Measurements from ENCODE around the gene ADGRG3. TPM values are rescaled to one million over a fixed set of nuclear protein-coding genes. Genes with fewer than 3 reads are reported as not detected.
A peak's percentile ranks its signal among the peaks of the same experiment; 100 is the strongest.

Gene ADGRG3
- total and polyA plus RNA-seq, 2 of the 13 experiments (the other 11 are each of a cell fraction or from before 2014, with no cell fraction given), result 2.7 to 11.8 TPM

DNA sequence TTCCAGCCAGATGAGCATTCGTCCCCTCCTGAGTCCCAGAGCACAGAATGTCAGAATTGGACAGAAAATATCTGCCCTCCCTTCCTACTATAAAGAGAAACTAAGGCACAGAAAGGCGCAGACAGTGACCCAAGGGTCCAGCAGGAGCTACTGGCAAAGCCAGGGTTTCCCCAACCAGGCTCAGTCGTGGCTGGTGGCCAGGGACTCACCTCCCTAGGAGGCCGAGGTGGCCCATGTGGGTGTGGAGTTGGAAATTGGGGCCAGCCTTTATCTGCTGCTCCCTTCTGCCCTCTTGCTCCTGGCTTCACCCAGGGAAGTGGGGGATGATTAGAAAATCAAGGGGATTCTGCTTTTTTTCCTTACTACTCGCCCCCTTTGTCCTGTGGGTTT is 27.6 kb downstream of the ADGRG3 start:
- H3K27ac ChIP-seq (ENCODE audit: extremely low read length, insufficient read depth, low read length), result no peak overlapping the region
- peak overlapping the region; percentile 81 for H3K4me2 ChIP-seq (ENCODE audit: low read depth, low read length)
- H4K20me1 ChIP-seq (ENCODE audit: insufficient read depth, low read length), result no peaks in the 10 kb centered on the region
- 44% methylated on average over 4 of the region's 5 CpGs for WGBS (ENCODE audit: low lambda C conversion rate)
- ChIA-PET CTCF (ENCODE audit: low intra/inter-chr PET ratio, low total read pairs) (no interaction called here), POLR2A (interaction anchor here (2.6 to 3.6 kb wide), 2 partner anchors 8 to 40 kb away, joined by 19 to 42 read pairs; partner anchors contain the start of gene KATNB1)
- intact Hi-C loops (cut with micrococcal nuclease; ENCODE audit: unreplicated experiment) (no loop called here), in situ Hi-C loops (cut with HindIII; ENCODE audit: extremely low pct_ligation_motif_present, low pct_unique_long_range_greater_than_20kb) (no loop called here)
- H3K36me3 ChIP-seq (replicated peaks in 1 of 2; ENCODE audit: control insufficient read depth in 1 of 2, insufficient read depth in 2 of 2, low read length in 2 of 2), result no peaks in the 10 kb centered on the region
- no peak for TF ChIP-seq TEAD3 (CRISPR knock-in tag; optimal IDR thresholded peaks at IDR 0.05; ENCODE audit: borderline replicate concordance)
- peak; percentile 10; the same call in 1 of the 2 replicates for TF ChIP-seq MTA1 (CRISPR knock-in tag; IDR thresholded peaks at IDR 0.05; ENCODE audit: borderline replicate concordance)
- 0 out of 2 replicates have a peak, but pooled peaks have one; percentile 51 for TF ChIP-seq ZNF556 (CRISPR knock-in tag; IDR thresholded peaks at IDR 0.05; ENCODE audit: borderline replicate concordance)
- TF ChIP-seq ZMYM3 (CRISPR knock-in tag; IDR thresholded peaks at IDR 0.05), result 0 out of 2 replicates have a peak, but pooled peaks have one; percentile 5
- no peak for ATAC-seq
- no peaks in the 10 kb centered on the region for H3K27me3 ChIP-seq (ENCODE audit: control insufficient read depth in 1 of 2, insufficient read depth in 2 of 2, low read length in 2 of 2)
- no peaks in the 10 kb centered on the region for H3K79me2 ChIP-seq (ENCODE audit: insufficient read depth, low read length)
- peaks cover 81% of the 10 kb centered on the region for H3K4me1 ChIP-seq (ENCODE audit: insufficient read depth, low read length)
- H3K9me3 ChIP-seq (ENCODE audit: low read length), result no peaks in the 10 kb centered on the region
- FAIRE-seq, result no peak
- H3K4me3 ChIP-seq (replicated peaks in 1 of 3; ENCODE audit: insufficient read depth in 1 of 3, low read depth in 2 of 3, low read length in 3 of 3), result no peak overlapping the region; a peak in 1 of 6 replicates
- BruUV-seq (replicated peaks), result no TSS peak
- no peak overlapping the region for H2AFZ ChIP-seq (ENCODE audit: low read length)
- no peak for DNase-seq (ENCODE audit: low spot score)
- no peak overlapping the region for H3K9ac ChIP-seq (ENCODE audit: insufficient read depth, low read depth, low read length)

DNA sequence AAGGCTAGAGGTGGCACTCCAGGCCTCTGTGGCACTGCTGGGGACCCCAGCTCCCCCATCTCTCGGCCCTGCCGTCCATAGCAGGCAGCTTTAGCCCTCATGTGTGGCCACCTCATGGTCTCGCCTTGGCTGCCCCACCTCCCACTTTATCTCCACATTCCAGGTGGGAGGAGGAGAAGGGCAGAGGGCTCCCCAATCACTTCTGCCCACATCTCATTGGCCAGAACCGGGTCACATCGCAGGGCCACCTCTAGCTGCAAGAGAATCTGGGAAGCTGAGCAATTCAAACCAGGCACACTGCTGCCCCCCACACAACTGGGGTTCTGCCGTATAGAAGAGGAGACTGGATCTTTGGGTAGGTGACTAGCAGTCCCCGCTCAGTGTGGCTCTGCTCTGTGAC is 28.1 kb downstream of the ADGRG3 start:
- no peaks in the 10 kb centered on the region for H3K36me3 ChIP-seq (replicated peaks in 1 of 2; ENCODE audit: control insufficient read depth in 1 of 2, insufficient read depth in 2 of 2, low read length in 2 of 2)
- no peaks in the 10 kb centered on the region for H3K27me3 ChIP-seq (ENCODE audit: control insufficient read depth in 1 of 2, insufficient read depth in 2 of 2, low read length in 2 of 2)
- no peaks in the 10 kb centered on the region for H3K9me3 ChIP-seq (ENCODE audit: low read length)
- H3K4me2 ChIP-seq (ENCODE audit: low read depth, low read length), result no peak overlapping the region
- H3K27ac ChIP-seq (ENCODE audit: extremely low read length, insufficient read depth, low read length), result no peak overlapping the region
- BruUV-seq (replicated peaks), result no TSS peak
- FAIRE-seq, result no peak
- no peak overlapping the region for H2AFZ ChIP-seq (ENCODE audit: low read length)
- no peaks in the 10 kb centered on the region for H4K20me1 ChIP-seq (ENCODE audit: insufficient read depth, low read length)
- H3K4me1 ChIP-seq (ENCODE audit: insufficient read depth, low read length), result peaks cover 81% of the 10 kb centered on the region
- H3K79me2 ChIP-seq (ENCODE audit: insufficient read depth, low read length), result no peaks in the 10 kb centered on the region
- WGBS (ENCODE audit: low lambda C conversion rate), result 61% methylated on average over 6 of the region's 7 CpGs
- no peak for ATAC-seq
- in situ Hi-C loops (cut with HindIII; ENCODE audit: extremely low pct_ligation_motif_present, low pct_unique_long_range_greater_than_20kb), result no loop called here
- DNase-seq (ENCODE audit: low spot score), result no peak
- no peak overlapping the region for H3K4me3 ChIP-seq (replicated peaks in 1 of 3; ENCODE audit: insufficient read depth in 1 of 3, low read depth in 2 of 3, low read length in 3 of 3)
- intact Hi-C loops (cut with micrococcal nuclease; ENCODE audit: unreplicated experiment), result no loop called here
- ChIA-PET POLR2A (interaction anchor here (2.6 kb wide), 1 partner anchor 40 kb away, joined by 19 read pairs; the partner anchor contains the start of gene KATNB1), CTCF (ENCODE audit: low intra/inter-chr PET ratio, low total read pairs) (no interaction called here)
- no peak overlapping the region; the same call in 1 of the 2 replicates for H3K9ac ChIP-seq (ENCODE audit: insufficient read depth, low read depth, low read length)
- TF ChIP-seq TEAD3 (CRISPR knock-in tag; optimal IDR thresholded peaks at IDR 0.05; ENCODE audit: borderline replicate concordance) (peak; percentile 28), FOXC1 (CRISPR knock-in tag; IDR thresholded peaks at IDR 0.05; ENCODE audit: borderline replicate concordance) (peak; percentile 60; the same call in 1 of the 2 replicates), HNRNPLL (IDR thresholded peaks at IDR 0.05; ENCODE audit: low read depth, low read length, poor library complexity, severe bottlenecking) (peak; percentile 20)
- TF ChIP-seq, protein P1, sequence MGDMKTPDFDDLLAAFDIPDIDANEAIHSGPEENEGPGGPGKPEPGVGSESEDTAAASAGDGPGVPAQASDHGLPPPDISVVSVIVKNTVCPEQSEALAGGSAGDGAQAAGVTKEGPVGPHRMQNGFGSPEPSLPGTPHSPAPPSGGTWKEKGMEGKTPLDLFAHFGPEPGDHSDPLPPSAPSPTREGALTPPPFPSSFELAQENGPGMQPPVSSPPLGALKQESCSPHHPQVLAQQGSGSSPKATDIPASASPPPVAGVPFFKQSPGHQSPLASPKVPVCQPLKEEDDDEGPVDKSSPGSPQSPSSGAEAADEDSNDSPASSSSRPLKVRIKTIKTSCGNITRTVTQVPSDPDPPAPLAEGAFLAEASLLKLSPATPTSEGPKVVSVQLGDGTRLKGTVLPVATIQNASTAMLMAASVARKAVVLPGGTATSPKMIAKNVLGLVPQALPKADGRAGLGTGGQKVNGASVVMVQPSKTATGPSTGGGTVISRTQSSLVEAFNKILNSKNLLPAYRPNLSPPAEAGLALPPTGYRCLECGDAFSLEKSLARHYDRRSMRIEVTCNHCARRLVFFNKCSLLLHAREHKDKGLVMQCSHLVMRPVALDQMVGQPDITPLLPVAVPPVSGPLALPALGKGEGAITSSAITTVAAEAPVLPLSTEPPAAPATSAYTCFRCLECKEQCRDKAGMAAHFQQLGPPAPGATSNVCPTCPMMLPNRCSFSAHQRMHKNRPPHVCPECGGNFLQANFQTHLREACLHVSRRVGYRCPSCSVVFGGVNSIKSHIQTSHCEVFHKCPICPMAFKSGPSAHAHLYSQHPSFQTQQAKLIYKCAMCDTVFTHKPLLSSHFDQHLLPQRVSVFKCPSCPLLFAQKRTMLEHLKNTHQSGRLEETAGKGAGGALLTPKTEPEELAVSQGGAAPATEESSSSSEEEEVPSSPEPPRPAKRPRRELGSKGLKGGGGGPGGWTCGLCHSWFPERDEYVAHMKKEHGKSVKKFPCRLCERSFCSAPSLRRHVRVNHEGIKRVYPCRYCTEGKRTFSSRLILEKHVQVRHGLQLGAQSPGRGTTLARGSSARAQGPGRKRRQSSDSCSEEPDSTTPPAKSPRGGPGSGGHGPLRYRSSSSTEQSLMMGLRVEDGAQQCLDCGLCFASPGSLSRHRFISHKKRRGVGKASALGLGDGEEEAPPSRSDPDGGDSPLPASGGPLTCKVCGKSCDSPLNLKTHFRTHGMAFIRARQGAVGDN (CRISPR knock-in tag; IDR thresholded peaks at IDR 0.05), result 0 out of 2 replicates have a peak, but pooled peaks have one; percentile 12

Data from HepG2 (cell line).